Vagina (tissue), 2 donors: ENCODE measurements around the gene MAL.

Source experiments
- POLR2A ChIP-seq, 2 donors: fragments of 450-650 bp; IDR thresholded peaks; one replicate each; pipeline ENCODE4 v1.6.1; 2017; ENCODE audit warnings: antibody characterized with exemption in 2 of 2, mild to moderate bottlenecking in 2 of 2, moderate library complexity in 2 of 2
- POLR2AphosphoS5 ChIP-seq, 2 donors: sonication (generic); formaldehyde crosslinking; IDR thresholded peaks; one replicate each; pipeline ENCODE4 v1.9.0; 2017; ENCODE audit warnings: antibody characterized with exemption in 2 of 2, mild to moderate bottlenecking in 2 of 2, low read depth in 1 of 2; ENCODE audit not compliant: insufficient read depth in 1 of 2
- TF ChIP-seq, protein P1 (sequence below), 3 experiments: fragments of 450-650 bp in 2 of 3; fragments of 200-600 bp in 1 of 3; sonication (generic) in 1 of 3; IDR thresholded peaks; one replicate each; pipeline ENCODE4 v1.5.1; 2017 to 2019; ENCODE audit warnings: antibody characterized with exemption in 3 of 3, mild to moderate bottlenecking in 2 of 3, moderate library complexity in 2 of 3

- TF ChIP-seq, protein P1, sequence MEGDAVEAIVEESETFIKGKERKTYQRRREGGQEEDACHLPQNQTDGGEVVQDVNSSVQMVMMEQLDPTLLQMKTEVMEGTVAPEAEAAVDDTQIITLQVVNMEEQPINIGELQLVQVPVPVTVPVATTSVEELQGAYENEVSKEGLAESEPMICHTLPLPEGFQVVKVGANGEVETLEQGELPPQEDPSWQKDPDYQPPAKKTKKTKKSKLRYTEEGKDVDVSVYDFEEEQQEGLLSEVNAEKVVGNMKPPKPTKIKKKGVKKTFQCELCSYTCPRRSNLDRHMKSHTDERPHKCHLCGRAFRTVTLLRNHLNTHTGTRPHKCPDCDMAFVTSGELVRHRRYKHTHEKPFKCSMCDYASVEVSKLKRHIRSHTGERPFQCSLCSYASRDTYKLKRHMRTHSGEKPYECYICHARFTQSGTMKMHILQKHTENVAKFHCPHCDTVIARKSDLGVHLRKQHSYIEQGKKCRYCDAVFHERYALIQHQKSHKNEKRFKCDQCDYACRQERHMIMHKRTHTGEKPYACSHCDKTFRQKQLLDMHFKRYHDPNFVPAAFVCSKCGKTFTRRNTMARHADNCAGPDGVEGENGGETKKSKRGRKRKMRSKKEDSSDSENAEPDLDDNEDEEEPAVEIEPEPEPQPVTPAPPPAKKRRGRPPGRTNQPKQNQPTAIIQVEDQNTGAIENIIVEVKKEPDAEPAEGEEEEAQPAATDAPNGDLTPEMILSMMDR (IDR thresholded peaks at IDR 0.05), result no peak
- TF ChIP-seq POLR2A (IDR thresholded peaks at IDR 0.05) (no peak), POLR2AphosphoS5 (IDR thresholded peaks at IDR 0.05; ENCODE audit: insufficient read depth in 1 of 2, low read depth in 1 of 2) (no peak)
These were observed 53.7 kb downstream of the MAL start for GRCh38 chr2:95079199-95079683.
